Measurements from ENCODE around the gene ZNF236. TPM values are rescaled to one million over a fixed set of nuclear protein-coding genes. Genes with fewer than 3 reads are reported as not detected.

The ZNF236 gene
- total RNA-seq, 2 experiments from 2014 or later, result 25.7 to 27.9 TPM

- H3K4me3 ChIP-seq (ENCODE audit: low read length), result no peak overlapping the region
- Mint-ChIP-seq H3K27me3 (no peaks in the 10 kb centered on the region), H3K36me3 (ENCODE audit: low read depth) (peaks cover 97% of the 10 kb centered on the region), H3K9me3 (no peaks in the 10 kb centered on the region), H3K4me3 (no peak overlapping the region), H3K27ac (no peak overlapping the region), H3K4me1 (ENCODE audit: low read depth) (peaks cover 24% of the 10 kb centered on the region)
- ChIA-PET CTCF (interaction anchor here (1.2 kb wide), 1 partner anchor 14 kb away, joined by 6 read pairs; no protein-coding TSS in a partner anchor), POLR2A (no interaction called here)
- H3K36me3 ChIP-seq (ENCODE audit: insufficient read depth, low read length), result peaks cover 84% of the 10 kb centered on the region
- no peaks in the 10 kb centered on the region for H3K27me3 ChIP-seq (ENCODE audit: control insufficient read depth in 1 of 2, insufficient read depth in 2 of 2, low read length in 2 of 2)
- no peaks in the 10 kb centered on the region for H3K9me3 ChIP-seq (ENCODE audit: control insufficient read depth in 1 of 2, insufficient read depth in 1 of 2, low read length in 2 of 2)
- ATAC-seq (ENCODE audit: poor library complexity) (no peak), DNase-seq (no peak)
- no peak overlapping the region for H3K27ac ChIP-seq (ENCODE audit: low read depth in 1 of 2, low read length in 2 of 2)
- intact Hi-C loops (cut with DNase I, micrococcal nuclease), result no loop called here
- H3K4me1 ChIP-seq (ENCODE audit: insufficient read depth, low read length), result peaks cover 10% of the 10 kb centered on the region
- no peak for TF ChIP-seq CTCF (IDR thresholded peaks at IDR 0.05)
These were observed 192.2 kb downstream of the ZNF236 start for GRCh38 chr18:77014538-77014937.

DNA sequence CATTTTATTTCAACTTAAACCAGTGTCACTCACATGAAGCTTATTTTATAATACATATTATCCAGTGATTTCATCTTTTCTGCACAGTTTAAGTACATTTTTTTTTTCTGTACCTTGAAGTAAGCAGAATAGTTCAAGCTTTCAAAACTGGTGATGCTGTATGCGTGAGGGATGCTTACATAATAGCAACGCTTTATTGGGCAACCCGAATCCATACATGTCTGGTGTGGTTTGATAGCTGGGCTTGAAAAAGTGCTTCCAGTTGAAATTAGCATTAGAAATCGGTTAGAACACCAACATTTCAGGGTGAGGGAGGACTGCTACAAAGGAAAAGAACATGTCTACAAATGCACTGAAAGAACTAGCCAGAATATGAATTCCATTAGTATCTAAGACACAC is 192.8 kb downstream of the ZNF236 start:
- Mint-ChIP-seq H3K27ac (peak overlapping the region; percentile 59), H3K27me3 (no peaks in the 10 kb centered on the region), H3K4me1 (ENCODE audit: low read depth) (peaks cover 24% of the 10 kb centered on the region), H3K36me3 (ENCODE audit: low read depth) (peaks cover 96% of the 10 kb centered on the region), H3K4me3 (no peak overlapping the region), H3K9me3 (no peaks in the 10 kb centered on the region)
- ChIA-PET CTCF (interaction anchor here (1.2 kb wide), 1 partner anchor 15 kb away, joined by 6 read pairs; no protein-coding TSS in a partner anchor), POLR2A (no interaction called here)
- DNase-seq (peak in 1 of 14 experiments; percentile 30), ATAC-seq (ENCODE audit: poor library complexity) (no peak)
- intact Hi-C loops (cut with DNase I, micrococcal nuclease), result no loop called here
- no peak overlapping the region for H3K27ac ChIP-seq (ENCODE audit: low read depth in 1 of 2, low read length in 2 of 2)
- H3K36me3 ChIP-seq (ENCODE audit: insufficient read depth, low read length), result peaks cover 83% of the 10 kb centered on the region
- peaks cover 11% of the 10 kb centered on the region for H3K4me1 ChIP-seq (ENCODE audit: insufficient read depth, low read length)
- no peaks in the 10 kb centered on the region for H3K27me3 ChIP-seq (ENCODE audit: control insufficient read depth in 1 of 2, insufficient read depth in 2 of 2, low read length in 2 of 2)
- H3K4me3 ChIP-seq (ENCODE audit: low read length), result no peak overlapping the region
- no peaks in the 10 kb centered on the region for H3K9me3 ChIP-seq (ENCODE audit: control insufficient read depth in 1 of 2, insufficient read depth in 1 of 2, low read length in 2 of 2)
- no peak for TF ChIP-seq CTCF (IDR thresholded peaks at IDR 0.05)

GRCh38 chr18:77015771-77016710 is 193.7 kb downstream of the ZNF236 start:
- Mint-ChIP-seq H3K4me1 (ENCODE audit: low read depth) (peaks cover 24% of the 10 kb centered on the region), H3K4me3 (no peak overlapping the region), H3K27ac (peak overlapping the region; percentile 59), H3K9me3 (no peaks in the 10 kb centered on the region), H3K36me3 (ENCODE audit: low read depth) (peaks cover 91% of the 10 kb centered on the region), H3K27me3 (no peaks in the 10 kb centered on the region)
- intact Hi-C loops (cut with DNase I, micrococcal nuclease), result no loop called here
- POLR2A ChIA-PET, result interaction anchor here (0.7 kb wide), 1 partner anchor 9 kb away, joined by 3 read pairs; no protein-coding TSS in a partner anchor
- H3K36me3 ChIP-seq (ENCODE audit: insufficient read depth, low read length), result peaks cover 77% of the 10 kb centered on the region
- no peak overlapping the region for H3K27ac ChIP-seq (ENCODE audit: low read depth in 1 of 2, low read length in 2 of 2)
- no peak for TF ChIP-seq CTCF (IDR thresholded peaks at IDR 0.05)
- ATAC-seq (ENCODE audit: poor library complexity), result no peak
- H3K4me3 ChIP-seq (ENCODE audit: low read length), result no peak overlapping the region
- peaks cover 16% of the 10 kb centered on the region for H3K4me1 ChIP-seq (ENCODE audit: insufficient read depth, low read length)
- H3K9me3 ChIP-seq (ENCODE audit: control insufficient read depth in 1 of 2, insufficient read depth in 1 of 2, low read length in 2 of 2), result no peaks in the 10 kb centered on the region
- DNase-seq, result no peak
- no peaks in the 10 kb centered on the region for H3K27me3 ChIP-seq (ENCODE audit: control insufficient read depth in 1 of 2, insufficient read depth in 2 of 2, low read length in 2 of 2)
- CTCF ChIA-PET, result interaction anchor here (1.2 kb wide), 1 partner anchor 16 kb away, joined by 6 read pairs; no protein-coding TSS in a partner anchor
